ENCODE data around the gene POLR3GL.

The POLR3GL gene

GRCh38 chr1:145983960-145984830 is 19.7 kb downstream of the POLR3GL start:
- no peak for DNase-seq
- in situ Hi-C loops (cut with HindIII; ENCODE audit: low pct_ligation_motif_present, low pct_unique_long_range_greater_than_20kb, low sequenced_read_pairs), result no loop called here

GRCh38 chr1:145985129-145985501 is 20.6 kb downstream of the POLR3GL start:
- in situ Hi-C loops (cut with HindIII; ENCODE audit: low pct_ligation_motif_present, low pct_unique_long_range_greater_than_20kb, low sequenced_read_pairs), result no loop called here
- DNase-seq, result no peak

- DNase-seq, result no peak
- in situ Hi-C loops (cut with HindIII; ENCODE audit: low pct_ligation_motif_present, low pct_unique_long_range_greater_than_20kb, low sequenced_read_pairs), result no loop called here
Measured at GRCh38 chr1:145985502-145986439, 21.3 kb downstream of the POLR3GL start.

GRCh38 chr1:145986551-145986950 is 22.1 kb downstream of the POLR3GL start:
- in situ Hi-C loops (cut with HindIII; ENCODE audit: low pct_ligation_motif_present, low pct_unique_long_range_greater_than_20kb, low sequenced_read_pairs), result no loop called here
- no peak for DNase-seq

GRCh38 chr1:145987926-145988325 is 23.4 kb downstream of the POLR3GL start:
- in situ Hi-C loops (cut with HindIII; ENCODE audit: low pct_ligation_motif_present, low pct_unique_long_range_greater_than_20kb, low sequenced_read_pairs), result no loop called here
- DNase-seq, result no peak

- no peak for DNase-seq
- in situ Hi-C loops (cut with HindIII; ENCODE audit: low pct_ligation_motif_present, low pct_unique_long_range_greater_than_20kb, low sequenced_read_pairs), result no loop called here
Measured at GRCh38 chr1:145988773-145989172, 24.3 kb downstream of the POLR3GL start.

GRCh38 chr1:145990249-145990855 is 25.9 kb downstream of the POLR3GL start:
- no peak for DNase-seq
- in situ Hi-C loops (cut with HindIII; ENCODE audit: low pct_ligation_motif_present, low pct_unique_long_range_greater_than_20kb, low sequenced_read_pairs), result no loop called here

- in situ Hi-C loops (cut with HindIII; ENCODE audit: low pct_ligation_motif_present, low pct_unique_long_range_greater_than_20kb, low sequenced_read_pairs), result no loop called here
- DNase-seq, result no peak
Measured at GRCh38 chr1:145991735-145992412, 27.4 kb downstream of the POLR3GL start.

GRCh38 chr1:145992502-145992936 is 28.0 kb downstream of the POLR3GL start:
- DNase-seq, result no peak
- in situ Hi-C loops (cut with HindIII; ENCODE audit: low pct_ligation_motif_present, low pct_unique_long_range_greater_than_20kb, low sequenced_read_pairs), result no loop called here

- in situ Hi-C loops (cut with HindIII; ENCODE audit: low pct_ligation_motif_present, low pct_unique_long_range_greater_than_20kb, low sequenced_read_pairs), result no loop called here
- no peak for DNase-seq
Measured at GRCh38 chr1:145992958-145993617, 28.6 kb downstream of the POLR3GL start.

GRCh38 chr1:145993618-145994390 is 29.3 kb downstream of the POLR3GL start:
- no peak for DNase-seq
- in situ Hi-C loops (cut with HindIII; ENCODE audit: low pct_ligation_motif_present, low pct_unique_long_range_greater_than_20kb, low sequenced_read_pairs), result no loop called here

- in situ Hi-C loops (cut with HindIII; ENCODE audit: low pct_ligation_motif_present, low pct_unique_long_range_greater_than_20kb, low sequenced_read_pairs), result no loop called here
- DNase-seq, result no peak
Measured at GRCh38 chr1:145994391-145995120, 30.1 kb downstream of the POLR3GL start.

- no peak for DNase-seq
- in situ Hi-C loops (cut with HindIII; ENCODE audit: low pct_ligation_motif_present, low pct_unique_long_range_greater_than_20kb, low sequenced_read_pairs), result no loop called here
Measured at GRCh38 chr1:145995148-145995881, 30.8 kb downstream of the POLR3GL start.

GRCh38 chr1:145995964-145996432 is 31.5 kb downstream of the POLR3GL start:
- in situ Hi-C loops (cut with HindIII; ENCODE audit: low pct_ligation_motif_present, low pct_unique_long_range_greater_than_20kb, low sequenced_read_pairs), result no loop called here
- peak; percentile 26 for DNase-seq

- DNase-seq, result peak; percentile 98
Measured at GRCh38 chr1:145996433-145997015, 32.0 kb downstream of the POLR3GL start, which contains the start of gene TXNIP. TSS of gene TXNIP (minus strand) at chr1:145996579. CDS start at chr1:145996266, 313 bp downstream.

More at GRCh38 chr1:145996433-145997015, 32.0 kb downstream of the POLR3GL start, which contains the start of gene TXNIP:
- in situ Hi-C loops (cut with HindIII; ENCODE audit: low pct_ligation_motif_present, low pct_unique_long_range_greater_than_20kb, low sequenced_read_pairs), result no loop called here

Measured in ACHN (cell line).